H1 (cell line): Measurements from ENCODE around the gene CACNA2D1. TPM values are rescaled to one million over a fixed set of nuclear protein-coding genes. Genes with fewer than 3 reads are reported as not detected.

ENCODE experiments used
- CTCF ChIA-PET: fragments of 300-600 bp; sonication (Branson Sonifier 250); formaldehyde crosslinking; loops from one replicate; lab custom pipeline; 2021; ENCODE audit not compliant: partially characterized antibody; lab: Charles Lee
- POLR2A ChIA-PET: fragments of 300-600 bp; sonication (Branson Sonifier 250); formaldehyde crosslinking; loops from one replicate; lab custom pipeline; 2021; ENCODE audit warnings: inconsistent platforms; ENCODE audit not compliant: partially characterized antibody; lab: Charles Lee
- DNase-seq, 2 experiments: peaks; one replicate each; pipeline versions ENCODE4 v3.0.0 to v3.0.0-alpha.2; 2010 to 2022; ENCODE audit warnings: low spot score in 2 of 2, low read depth in 1 of 2, mixed read lengths in 1 of 2
- FAIRE-seq: peaks from 2 replicates; lab custom pipeline; 2011; peaks lifted over from hg19 to GRCh38; lab: Jason Lieb, UNC
- H2AFZ ChIP-seq: 2 replicates; pipeline ENCODE4 v1.8.1; 2012; ENCODE audit warnings: low read length, inconsistent platforms
- H2AK5ac ChIP-seq: 2 replicates; pipeline ENCODE4 v1.6.1; 2013; ENCODE audit warnings: low read depth, low read length
- H2BK120ac ChIP-seq: replicated peaks from 2 replicates; pipeline ENCODE3; 2013; ENCODE audit warnings: low read depth, low read length, inconsistent platforms
- H2BK12ac ChIP-seq: 2 replicates; pipeline ENCODE4 v1.6.1; 2013; ENCODE audit warnings: low read depth, low read length
- H2BK15ac ChIP-seq: 2 replicates; pipeline ENCODE4 v1.6.1; 2013; ENCODE audit warnings: low read length
- H2BK20ac ChIP-seq: 2 replicates; pipeline ENCODE4 v1.6.1; 2013; ENCODE audit warnings: low read length
- H2BK5ac ChIP-seq: 2 replicates; pipeline ENCODE4 v1.6.1; 2013; ENCODE audit warnings: low read depth, low read length
- H3K14ac ChIP-seq: 2 replicates; pipeline ENCODE4 v1.6.1; 2013; ENCODE audit warnings: inconsistent platforms; ENCODE audit not compliant: insufficient read length
- H3K18ac ChIP-seq: 2 replicates; pipeline ENCODE4 v1.6.1; 2013; ENCODE audit warnings: low read length; ENCODE audit errors: extremely low read depth
- H3K23ac ChIP-seq: 2 replicates; pipeline ENCODE4 v1.6.1; 2013; ENCODE audit warnings: inconsistent platforms; ENCODE audit not compliant: insufficient read length
- H3K23me2 ChIP-seq: 2 replicates; pipeline ENCODE4 v1.6.1; 2013; ENCODE audit warnings: low read depth, low read length
- H3K27ac ChIP-seq: 2 replicates; pipeline ENCODE4 v1.6.1; 2011; ENCODE audit warnings: low read depth, low read length, inconsistent platforms
- H3K27me3 ChIP-seq, 4 experiments: replicated peaks in 1 of 4; 1 replicate in 1 of 4; 2 replicates in 3 of 4; pipeline versions ENCODE4 v1.6.1 to v1.8.1; 2011 to 2013; ENCODE audit warnings: low read length in 3 of 4, mild to moderate bottlenecking in 3 of 4, inconsistent platforms in 2 of 4, mixed read lengths in 2 of 4, moderate library complexity in 1 of 4; ENCODE audit not compliant: control insufficient read depth in 3 of 4, insufficient read depth in 3 of 4; ENCODE audit errors: extremely low read depth in 1 of 4
- H3K36me3 ChIP-seq, 4 experiments: 2 replicates each; pipeline versions ENCODE4 v1.6.1 to v1.8.1; 2011 to 2013; ENCODE audit warnings: mild to moderate bottlenecking in 4 of 4, low read length in 3 of 4, moderate library complexity in 2 of 4, control low read depth in 1 of 4, inconsistent platforms in 1 of 4; ENCODE audit not compliant: insufficient read depth in 4 of 4, control insufficient read depth in 2 of 4
- H3K4ac ChIP-seq: replicated peaks from 2 replicates; pipeline ENCODE3; 2013; ENCODE audit warnings: low read length, low read depth, mixed read lengths, inconsistent platforms; ENCODE audit not compliant: insufficient read length
- H3K4me1 ChIP-seq, 4 experiments: replicated peaks in 1 of 4; 1 replicate in 1 of 4; 2 replicates in 3 of 4; pipeline versions ENCODE4 v1.6.1 to v1.8.1; 2011 to 2013; ENCODE audit warnings: low read length in 3 of 4, inconsistent platforms in 2 of 4, mixed read lengths in 1 of 4; ENCODE audit not compliant: insufficient read depth in 4 of 4, control insufficient read depth in 3 of 4
- H3K4me2 ChIP-seq, 2 experiments: 2 replicates each; pipeline versions ENCODE4 v1.6.1 to v1.8.1; 2011 to 2013; ENCODE audit warnings: low read depth in 2 of 2, low read length in 2 of 2, control low read depth in 1 of 2, inconsistent platforms in 1 of 2, mild to moderate bottlenecking in 1 of 2; ENCODE audit not compliant: insufficient read depth in 1 of 2
- H3K4me3 ChIP-seq, 4 experiments: fragments of 200-600, 300-600 bp in 1 of 4; sonication (generic), shearing (Covaris generic), sonication (Bioruptor Twin) in 1 of 4; 2 replicates each; pipeline versions ENCODE4 v1.5.1 to v1.8.1; 2011 to 2016; ENCODE audit warnings: low read length in 4 of 4, low read depth in 3 of 4, control low read depth in 2 of 4, inconsistent platforms in 2 of 4, mild to moderate bottlenecking in 2 of 4, mixed read lengths in 1 of 4, moderate library complexity in 1 of 4; ENCODE audit not compliant: insufficient read depth in 2 of 4; ENCODE audit errors: extremely low read depth in 1 of 4
- H3K56ac ChIP-seq: replicated peaks from 2 replicates; pipeline ENCODE3; 2013; ENCODE audit warnings: low read depth, mild to moderate bottlenecking, mixed read lengths, low read length, inconsistent platforms; ENCODE audit not compliant: insufficient read length
- H3K79me1 ChIP-seq: 2 replicates; pipeline ENCODE4 v1.6.1; 2013; ENCODE audit warnings: low read depth, low read length, control low read depth
- H3K79me2 ChIP-seq, 2 experiments: 2 replicates each; pipeline versions ENCODE4 v1.6.1 to v1.8.1; 2012 to 2013; ENCODE audit warnings: low read length in 2 of 2, mild to moderate bottlenecking in 2 of 2, inconsistent platforms in 1 of 2; ENCODE audit not compliant: insufficient read depth in 2 of 2, control insufficient read depth in 1 of 2
- H3K9ac ChIP-seq, 4 experiments: replicated peaks in 1 of 4; 1 replicate in 1 of 4; 2 replicates in 3 of 4; pipeline versions ENCODE4 v1.6.1 to v1.8.1; 2011 to 2013; ENCODE audit warnings: low read depth in 3 of 4, low read length in 3 of 4, control low read depth in 2 of 4, mild to moderate bottlenecking in 2 of 4, moderate library complexity in 2 of 4, inconsistent platforms in 1 of 4; ENCODE audit errors: extremely low read depth in 1 of 4
- H3K9me3 ChIP-seq, 2 experiments: 2 replicates each; pipeline versions ENCODE4 v1.6.1 to v1.8.1; 2012 to 2013; ENCODE audit warnings: mild to moderate bottlenecking in 2 of 2, moderate library complexity in 2 of 2, control low read depth in 1 of 2, inconsistent platforms in 1 of 2, low read depth in 1 of 2, low read length in 1 of 2, mixed read lengths in 1 of 2; ENCODE audit not compliant: insufficient read depth in 2 of 2
- H4K20me1 ChIP-seq, 2 experiments: replicated peaks in 1 of 2; 2 replicates each; pipeline versions ENCODE3 to v1.8.1; 2011 to 2013; ENCODE audit warnings: inconsistent platforms in 2 of 2, low read length in 2 of 2, mild to moderate bottlenecking in 1 of 2; ENCODE audit not compliant: insufficient read depth in 2 of 2, control insufficient read depth in 1 of 2
- H4K5ac ChIP-seq: 2 replicates; pipeline ENCODE4 v1.6.1; 2013; ENCODE audit warnings: low read length, low read depth, mixed read lengths, inconsistent platforms; ENCODE audit not compliant: insufficient read length
- H4K8ac ChIP-seq: 2 replicates; pipeline ENCODE4 v1.8.0; 2013; ENCODE audit warnings: mild to moderate bottlenecking, moderate library complexity, low read length, inconsistent platforms; ENCODE audit not compliant: insufficient read depth; ENCODE audit errors: extremely low read depth
- H4K91ac ChIP-seq: replicated peaks from 2 replicates; pipeline ENCODE3; 2013; ENCODE audit warnings: low read length, mixed read lengths, inconsistent platforms; ENCODE audit not compliant: insufficient read length
- BCL11A ChIP-seq, 2 experiments: IDR thresholded peaks; one replicate each; pipeline ENCODE4 v1.6.1; 2011; ENCODE audit warnings: low read depth in 2 of 2, low read length in 2 of 2, mild to moderate bottlenecking in 2 of 2
- CEBPB ChIP-seq: IDR thresholded peaks from 2 replicates; pipeline ENCODE4 v1.6.1; 2012; ENCODE audit warnings: low read depth, low read length
- CREB1 ChIP-seq: IDR thresholded peaks from 2 replicates; pipeline ENCODE4 v1.6.1; 2012; ENCODE audit warnings: inconsistent platforms
- EGR1 ChIP-seq: IDR thresholded peaks from 2 replicates; pipeline ENCODE4 v1.6.1; 2011; ENCODE audit warnings: low read depth, low read length, borderline replicate concordance
- FOSL1 ChIP-seq: IDR thresholded peaks from 2 replicates; pipeline ENCODE4 v1.6.1; 2011; ENCODE audit warnings: mild to moderate bottlenecking, low read depth, low read length, moderate library complexity; ENCODE audit not compliant: insufficient read depth
- HDAC6 ChIP-seq: IDR thresholded peaks from one replicate; pipeline ENCODE4 v1.7.1; 2012; ENCODE audit warnings: low read depth, mild to moderate bottlenecking, inconsistent platforms, low read length, moderate library complexity
- KDM4A ChIP-seq: IDR thresholded peaks from one replicate; pipeline ENCODE4 v1.7.1; 2012; ENCODE audit warnings: low read depth, mild to moderate bottlenecking, moderate library complexity, low read length, inconsistent platforms; ENCODE audit not compliant: severe bottlenecking
- NANOG ChIP-seq: IDR thresholded peaks from 2 replicates; pipeline ENCODE4 v1.6.1; 2011; ENCODE audit warnings: low read length, low read depth, mild to moderate bottlenecking, inconsistent platforms; ENCODE audit not compliant: insufficient read depth, poor library complexity, severe bottlenecking
- SAP30 ChIP-seq: fragments of 300-600 bp; sonication (generic); IDR thresholded peaks from 2 replicates; pipeline ENCODE4 v1.7.1; 2012; ENCODE audit warnings: low read length, moderate library complexity, mild to moderate bottlenecking, inconsistent platforms; ENCODE audit not compliant: insufficient read depth, insufficient replicate concordance
- SIRT6 ChIP-seq: IDR thresholded peaks from one replicate; pipeline ENCODE4 v1.7.1; 2012; ENCODE audit warnings: low read length, inconsistent platforms
- SIX5 ChIP-seq: IDR thresholded peaks from 2 replicates; pipeline ENCODE4 v1.6.1; 2011; ENCODE audit warnings: mild to moderate bottlenecking, low read depth, low read length
- SP4 ChIP-seq: IDR thresholded peaks from 2 replicates; pipeline ENCODE4 v1.6.1; 2012; ENCODE audit warnings: low read length, inconsistent platforms
- TCF12 ChIP-seq: IDR thresholded peaks from 2 replicates; pipeline ENCODE4 v1.6.1; 2011; ENCODE audit warnings: low read depth, mild to moderate bottlenecking, low read length
- WGBS, 2 experiments: shearing (Covaris generic) in 1 of 2; methylation state at CpG; one replicate each; pipeline versions ENCODE4 v1.1.6 to v1.1.7; 2013 to 2015; ENCODE audit warnings: low lambda C conversion rate in 2 of 2, mixed read lengths in 2 of 2, inconsistent platforms in 1 of 2, low coverage in 1 of 2, missing lambda C conversion rate in 1 of 2; ENCODE audit not compliant: insufficient replicate concordance in 2 of 2, insufficient coverage in 1 of 2, insufficient read length in 1 of 2; ENCODE audit errors: extremely low coverage in 1 of 2, missing lambda C conversion rate in 1 of 2; 5-methylcytosine and 5-hydroxymethylcytosine counted together
- polyA plus RNA-seq, 7 experiments: library from polyadenylated mRNA; depleted of rRNA in 3 of 7; stranded (reverse) in 5 of 7; unstranded in 2 of 7; fragments of >200 nt in 5 of 7; fragments of 200-250 nt in 2 of 7; gene quantifications; 1 replicate in 5 of 7; 2 replicates in 1 of 7; 4 replicates in 1 of 7; pipeline versions ENCODE4 v1.2.1 to v1.2.3, GENCODE V29; 2011 to 2013; ENCODE audit warnings: missing spikeins in 2 of 7, mixed read lengths in 2 of 7
- total RNA-seq: library from RNA; stranded (reverse); fragmentation: NEBNext Ultra II Directional; extraction: Animal tissue kit (Norgen Biotek cat#: 25700); gene quantifications from 2 replicates; pipeline ENCODE4 v1.2.1, GENCODE V29; 2021

CACNA2D1 gene
- total and polyA plus RNA-seq, 2 of the 8 experiments (the other 6 are each of a cell fraction or from before 2014, with no cell fraction given): 4.3 to 27.3 TPM

DNA sequence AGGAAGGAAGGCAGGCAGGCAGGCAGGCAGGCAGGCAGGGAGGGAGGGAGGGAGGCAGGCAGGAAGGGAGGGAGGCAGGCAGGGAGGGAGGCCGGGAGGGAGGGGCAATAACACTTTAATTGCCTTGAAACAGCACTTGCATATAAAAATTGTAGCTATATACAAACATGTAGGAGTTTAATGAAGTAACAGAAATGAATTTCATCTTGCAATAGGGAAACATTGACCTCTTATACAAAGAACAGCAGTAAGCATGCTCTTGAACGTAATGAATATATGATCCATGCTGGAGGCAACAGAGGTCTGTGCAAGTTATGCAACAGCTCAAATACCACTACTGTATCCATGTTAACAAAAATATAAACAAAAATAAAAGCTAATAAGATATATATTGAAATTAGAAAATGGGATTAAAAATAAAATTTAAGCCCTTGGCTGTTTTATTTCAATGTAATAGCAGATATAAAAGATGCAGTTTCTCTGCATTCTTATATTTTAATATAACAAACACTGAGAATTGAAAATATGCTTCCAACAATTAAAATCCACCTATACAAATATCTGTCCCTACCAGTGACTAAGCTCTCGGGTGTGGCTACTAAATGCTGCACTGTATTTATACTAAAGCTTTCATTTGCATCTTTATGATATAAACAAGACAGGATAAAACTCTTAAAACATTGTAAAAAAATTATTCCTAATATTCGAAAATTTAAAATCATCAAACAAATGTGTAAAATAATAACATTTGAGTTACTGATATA lies 50.3 kb downstream of the CACNA2D1 start:
- 90% methylated on average over 3 of the region's 4 CpGs; no CpG with 5 or more reads in 1 of the 2 experiments for WGBS, 2 experiments
- FAIRE-seq (no peak), DNase-seq (no peak)
- Histone ChIP-seq H3K23ac (no peak overlapping the region), H3K79me1 (no peaks in the 10 kb centered on the region), H3K56ac (no peak overlapping the region), H2BK5ac (no peak overlapping the region), H2BK20ac (no peak overlapping the region), H3K27me3 (no peaks in the 10 kb centered on the region), H2AK5ac (no peak overlapping the region), H4K20me1 (no peaks in the 10 kb centered on the region), H3K18ac (no peak overlapping the region), H3K9me3 (no peaks in the 10 kb centered on the region), H3K36me3 (no peaks in the 10 kb centered on the region), H2BK12ac (no peak overlapping the region), H3K4me1 (peaks cover 2 to 8% (median 5%) of the 10 kb centered on the region in 4 experiments; a peak in 6 of 7 replicates), H3K4ac (no peak overlapping the region), H3K27ac (no peak overlapping the region), H3K23me2 (no peaks in the 10 kb centered on the region), H2BK15ac (no peak overlapping the region), H2AFZ (no peak overlapping the region), H3K14ac (no peak overlapping the region), H4K8ac (no peak overlapping the region), H3K9ac (no peak overlapping the region), H3K79me2 (peaks cover 0 to 20% of the 10 kb centered on the region in 2 experiments; a peak in 2 of 4 replicates), H3K4me3 (no peak overlapping the region), H4K91ac (no peak overlapping the region), H4K5ac (no peak overlapping the region), H2BK120ac (no peak overlapping the region), H3K4me2 (no peak overlapping the region)
- POLR2A ChIA-PET: no interaction called here
- CTCF ChIA-PET: no interaction called here
- no peak for TF ChIP-seq SP4
- no peak for TF ChIP-seq EGR1
- TF ChIP-seq SIX5: no peak
- TF ChIP-seq CEBPB: no peak
- no peak for TF ChIP-seq CREB1
- no peak for TF ChIP-seq SAP30
- no peak for TF ChIP-seq KDM4A
- TF ChIP-seq SIRT6: no peak
- no peak for TF ChIP-seq NANOG
- TF ChIP-seq TCF12: no peak
- TF ChIP-seq FOSL1: no peak
- no peak for TF ChIP-seq HDAC6
- no peak for TF ChIP-seq BCL11A (IDR thresholded peaks at IDR 0.05; ENCODE audit: low read depth in 2 of 2, low read length in 2 of 2)
